ENCODE results near the gene MGA. TPM values are rescaled to one million over a fixed set of nuclear protein-coding genes. Genes with fewer than 3 reads are reported as not detected.

Gene MGA
- total and polyA plus RNA-seq, 2 of the 8 experiments (the other 6 are each of a cell fraction or from before 2014, with no cell fraction given), result 7.6 to 53.2 TPM

GRCh38 chr15:41820791-41821423, 160.7 kb downstream of the MGA start:
- Histone ChIP-seq H4K20me1 (replicated peaks in 1 of 2; ENCODE audit: control insufficient read depth in 1 of 2, insufficient read depth in 2 of 2, low read length in 2 of 2) (peaks cover 0 to 1% of the 10 kb centered on the region in 2 experiments), H3K79me1 (ENCODE audit: low read depth, low read length) (no peaks in the 10 kb centered on the region), H4K5ac (ENCODE audit: insufficient read length, low read depth, low read length) (no peak overlapping the region), H3K14ac (ENCODE audit: insufficient read length) (no peak overlapping the region), H4K8ac (ENCODE audit: extremely low read depth, insufficient read depth, low read length) (no peak overlapping the region), H3K4me3 (ENCODE audit: extremely low read depth in 1 of 4, insufficient read depth in 2 of 4, low read depth in 3 of 4, low read length in 4 of 4) (no peak overlapping the region), H3K36me3 (ENCODE audit: control insufficient read depth in 2 of 4, insufficient read depth in 4 of 4, low read length in 3 of 4) (peaks cover 0 to 3% (median 0%) of the 10 kb centered on the region in 4 experiments; a peak in 4 of 8 replicates), H3K79me2 (ENCODE audit: control insufficient read depth in 1 of 2, insufficient read depth in 2 of 2, low read length in 2 of 2) (no peaks in the 10 kb centered on the region), H3K23me2 (ENCODE audit: low read depth, low read length) (no peaks in the 10 kb centered on the region), H3K23ac (ENCODE audit: insufficient read length) (no peak overlapping the region), H3K4ac (replicated peaks; ENCODE audit: insufficient read length, low read depth, low read length) (no peak overlapping the region), H2AK5ac (ENCODE audit: low read depth, low read length) (no peak overlapping the region), H3K27me3 (replicated peaks in 1 of 4; ENCODE audit: control insufficient read depth in 3 of 4, extremely low read depth in 1 of 4, insufficient read depth in 3 of 4, low read length in 3 of 4) (no peaks in the 10 kb centered on the region), H2AFZ (ENCODE audit: low read length) (no peak overlapping the region), H3K27ac (ENCODE audit: low read depth, low read length) (no peak overlapping the region), H3K9me3 (ENCODE audit: insufficient read depth in 2 of 2, low read depth in 1 of 2, low read length in 1 of 2) (no peaks in the 10 kb centered on the region), H3K9ac (replicated peaks in 1 of 4; ENCODE audit: extremely low read depth in 1 of 4, low read depth in 3 of 4, low read length in 3 of 4) (no peak overlapping the region), H2BK5ac (ENCODE audit: low read depth, low read length) (no peak overlapping the region), H2BK15ac (ENCODE audit: low read length) (no peak overlapping the region), H2BK20ac (ENCODE audit: low read length) (no peak overlapping the region), H2BK120ac (replicated peaks; ENCODE audit: low read depth, low read length) (no peak overlapping the region), H3K4me2 (ENCODE audit: insufficient read depth in 1 of 2, low read depth in 2 of 2, low read length in 2 of 2) (no peak overlapping the region), H2BK12ac (ENCODE audit: low read depth, low read length) (no peak overlapping the region), H3K56ac (replicated peaks; ENCODE audit: insufficient read length, low read depth, low read length) (no peak overlapping the region), H4K91ac (replicated peaks; ENCODE audit: insufficient read length, low read length) (no peak overlapping the region), H3K4me1 (replicated peaks in 1 of 4; ENCODE audit: control insufficient read depth in 3 of 4, insufficient read depth in 4 of 4, low read length in 3 of 4) (no peaks in the 10 kb centered on the region; a peak in 1 of 7 replicates), H3K18ac (ENCODE audit: extremely low read depth, low read length) (no peak overlapping the region)
- DNase-seq (ENCODE audit: low read depth in 1 of 2, low spot score in 2 of 2) (no peak), FAIRE-seq (no peak)
- ChIA-PET POLR2A (ENCODE audit: partially characterized antibody) (interaction anchor here (0.8 to 1.6 kb wide), 3 partner anchors 29 to 48 kb away, joined by 3 to 5 read pairs (median 3); partner anchors contain the start of gene MAPKBP1), CTCF (ENCODE audit: partially characterized antibody) (interaction anchor here (1.0 to 3.5 kb wide), 8 partner anchors 9 to 217 kb away, joined by 3 to 32 read pairs (median 4); partner anchors contain the start of gene MAPKBP1)
- WGBS, 2 experiments (ENCODE audit: extremely low coverage in 1 of 2, insufficient coverage in 1 of 2, insufficient read length in 1 of 2, insufficient replicate concordance in 2 of 2, low coverage in 1 of 2, low lambda C conversion rate in 2 of 2, missing lambda C conversion rate in 1 of 2), result 92% methylated on average over 6 of the region's 6 CpGs; no CpG with 5 or more reads in 1 of the 2 experiments
- TF ChIP-seq CEBPB (IDR thresholded peaks at IDR 0.05; ENCODE audit: low read depth, low read length) (no peak), SIX5 (IDR thresholded peaks at IDR 0.05; ENCODE audit: low read depth, low read length) (no peak), EZH2 (IDR thresholded peaks at IDR 0.05; ENCODE audit: low read depth, low read length, severe bottlenecking) (no peak), MAFK (IDR thresholded peaks at IDR 0.05; ENCODE audit: low read depth, low read length) (no peak), SAP30 (IDR thresholded peaks at IDR 0.05; ENCODE audit: insufficient read depth, insufficient replicate concordance, low read length) (no peak)
- TF ChIP-seq, protein P1, sequence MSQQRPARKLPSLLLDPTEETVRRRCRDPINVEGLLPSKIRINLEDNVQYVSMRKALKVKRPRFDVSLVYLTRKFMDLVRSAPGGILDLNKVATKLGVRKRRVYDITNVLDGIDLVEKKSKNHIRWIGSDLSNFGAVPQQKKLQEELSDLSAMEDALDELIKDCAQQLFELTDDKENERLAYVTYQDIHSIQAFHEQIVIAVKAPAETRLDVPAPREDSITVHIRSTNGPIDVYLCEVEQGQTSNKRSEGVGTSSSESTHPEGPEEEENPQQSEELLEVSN (IDR thresholded peaks at IDR 0.05), result no peak

Measured in H1 (cell line).